ENCODE results near the gene NINJ1.

NINJ1 gene

GRCh38 chr9:93134015-93134739 lies at the start of gene NINJ1:
Gene NINJ1, minus strand, starts transcription at chr9:93134251. Its CDS starts 34 bp downstream, at chr9:93134217.
- DNase-seq = peak; percentile 40

GRCh38 chr9:93183131-93183662 lies 49.1 kb upstream of the NINJ1 start:
- no peak for DNase-seq

GRCh38 chr9:93182572-93182971 lies 48.5 kb upstream of the NINJ1 start:
- no peak for DNase-seq

GRCh38 chr9:93181672-93182435 lies 47.8 kb upstream of the NINJ1 start:
- DNase-seq = no peak

GRCh38 chr9:93180938-93181337 lies 46.9 kb upstream of the NINJ1 start:
- DNase-seq = no peak

GRCh38 chr9:93178851-93179786 lies 45.1 kb upstream of the NINJ1 start:
- no peak for DNase-seq

- DNase-seq = no peak
These were observed 43.6 kb upstream of the NINJ1 start for GRCh38 chr9:93177676-93178075.

- DNase-seq = no peak
These were observed 40.9 kb upstream of the NINJ1 start for GRCh38 chr9:93174976-93175375.

GRCh38 chr9:93173365-93174051 lies 39.5 kb upstream of the NINJ1 start:
- DNase-seq = no peak

- no peak for DNase-seq
These were observed 38.8 kb upstream of the NINJ1 start for GRCh38 chr9:93172666-93173364.

GRCh38 chr9:93171261-93171990 lies 37.4 kb upstream of the NINJ1 start:
- no peak for DNase-seq

- DNase-seq = no peak
These were observed 36.5 kb upstream of the NINJ1 start for GRCh38 chr9:93170571-93170970.

GRCh38 chr9:93169444-93169843 lies 35.4 kb upstream of the NINJ1 start:
- DNase-seq = no peak

- no peak for DNase-seq
These were observed 34.5 kb upstream of the NINJ1 start for GRCh38 chr9:93168581-93168980.

- DNase-seq = no peak
These were observed 33.8 kb upstream of the NINJ1 start for GRCh38 chr9:93167838-93168237.

GRCh38 chr9:93167185-93167584 lies 33.1 kb upstream of the NINJ1 start:
- DNase-seq = no peak

GRCh38 chr9:93166699-93167098 lies 32.6 kb upstream of the NINJ1 start:
- DNase-seq = no peak

- DNase-seq = no peak
These were observed 30.0 kb upstream of the NINJ1 start for GRCh38 chr9:93164085-93164484.

GRCh38 chr9:93161786-93162562 lies 27.9 kb upstream of the NINJ1 start:
- no peak for DNase-seq
